DOHH2 (cell line): ENCODE measurements around the gene PLCG2.

Experiments used
- H3F3A ChIP-seq: fragments of 200-600 bp; sonication (generic), shearing (Covaris generic); 2 replicates; pipeline ENCODE4 v1.6.0; 2016; ENCODE audit warnings: antibody characterized with exemption, mild to moderate bottlenecking; ENCODE audit not compliant: control insufficient read depth, insufficient read depth
- H3K27ac ChIP-seq: fragments of 200-600 bp; sonication (generic); 2 replicates; pipeline ENCODE4 v1.5.1; 2014; ENCODE audit warnings: low read depth, mild to moderate bottlenecking, low read length, moderate library complexity
- H3K27me3 ChIP-seq: fragments of 200-600 bp; sonication (generic); 2 replicates; pipeline ENCODE4 v1.6.1; 2014; ENCODE audit warnings: mild to moderate bottlenecking, low read length, mixed read lengths; ENCODE audit not compliant: control insufficient read depth
- H3K36me3 ChIP-seq: fragments of 200-600 bp; sonication (generic); 2 replicates; pipeline ENCODE4 v1.6.1; 2014; ENCODE audit warnings: mild to moderate bottlenecking, low read length, moderate library complexity, mixed read lengths; ENCODE audit not compliant: control insufficient read depth
- H3K4me1 ChIP-seq: fragments of 200-600 bp; sonication (generic); 2 replicates; pipeline ENCODE4 v1.6.1; 2014; ENCODE audit warnings: mild to moderate bottlenecking, low read length, mixed read lengths; ENCODE audit not compliant: control insufficient read depth
- H3K4me2 ChIP-seq: fragments of 200-600 bp; sonication (generic); 2 replicates; pipeline ENCODE4 v1.6.0; 2014; ENCODE audit warnings: mild to moderate bottlenecking, low read length, moderate library complexity
- H3K4me3 ChIP-seq: fragments of 200-600 bp; sonication (generic); 2 replicates; pipeline ENCODE4 v1.5.1; 2014; ENCODE audit warnings: mild to moderate bottlenecking, low read length, mixed read lengths
- H3K79me2 ChIP-seq: fragments of 200-600 bp; sonication (generic); 2 replicates; pipeline ENCODE4 v1.6.1; 2014; ENCODE audit warnings: mild to moderate bottlenecking, low read length, mixed read lengths; ENCODE audit not compliant: control insufficient read depth
- H3K9me2 ChIP-seq: fragments of 200-600 bp; sonication (generic); replicated peaks from 2 replicates; pipeline ENCODE4 v1.6.1; 2014; ENCODE audit warnings: mild to moderate bottlenecking, low read length, mixed read lengths; ENCODE audit not compliant: control insufficient read depth
- H3K9me3 ChIP-seq: fragments of 200-600 bp; sonication (generic); 2 replicates; pipeline ENCODE4 v1.6.1; 2014; ENCODE audit warnings: antibody characterized with exemption, low read length, mixed read lengths; ENCODE audit not compliant: control insufficient read depth, insufficient read depth
- H4K20me1 ChIP-seq: fragments of 200-600 bp; sonication (generic); 2 replicates; pipeline ENCODE4 v1.6.0; 2014; ENCODE audit warnings: low read depth, mild to moderate bottlenecking, antibody characterized with exemption, low read length, moderate library complexity; ENCODE audit not compliant: control insufficient read depth, insufficient read depth
- EZH2phosphoT487 ChIP-seq: fragments of 200-600 bp; sonication (generic); IDR thresholded peaks from 2 replicates; pipeline ENCODE4 v1.6.1; 2017; ENCODE audit warnings: borderline replicate concordance, mild to moderate bottlenecking, antibody characterized with exemption, low read length, moderate library complexity, mixed read lengths
- TF ChIP-seq, protein P1 (sequence below): fragments of 200-600 bp; sonication (generic); IDR thresholded peaks from one replicate; pipeline ENCODE4 v1.5.1; 2014; ENCODE audit warnings: antibody characterized with exemption, mild to moderate bottlenecking, low read depth, low read length; ENCODE audit not compliant: poor library complexity, severe bottlenecking

Gene PLCG2

GRCh38 chr16:81821436-81822128 lies 42.5 kb downstream of the PLCG2 start:
- Histone ChIP-seq H3F3A (peaks cover 73% of the 10 kb centered on the region), H3K9me2 (no peaks in the 10 kb centered on the region), H3K9me3 (no peaks in the 10 kb centered on the region), H3K4me1 (peaks cover 96% of the 10 kb centered on the region), H4K20me1 (no peaks in the 10 kb centered on the region), H3K27me3 (no peaks in the 10 kb centered on the region), H3K27ac (peak overlapping the region; percentile 100), H3K4me2 (peak overlapping the region; percentile 99), H3K4me3 (peak overlapping the region; percentile 77), H3K79me2 (peaks cover 85% of the 10 kb centered on the region), H3K36me3 (peaks cover 73% of the 10 kb centered on the region)
- no peak for TF ChIP-seq EZH2phosphoT487
- TF ChIP-seq, protein P1, sequence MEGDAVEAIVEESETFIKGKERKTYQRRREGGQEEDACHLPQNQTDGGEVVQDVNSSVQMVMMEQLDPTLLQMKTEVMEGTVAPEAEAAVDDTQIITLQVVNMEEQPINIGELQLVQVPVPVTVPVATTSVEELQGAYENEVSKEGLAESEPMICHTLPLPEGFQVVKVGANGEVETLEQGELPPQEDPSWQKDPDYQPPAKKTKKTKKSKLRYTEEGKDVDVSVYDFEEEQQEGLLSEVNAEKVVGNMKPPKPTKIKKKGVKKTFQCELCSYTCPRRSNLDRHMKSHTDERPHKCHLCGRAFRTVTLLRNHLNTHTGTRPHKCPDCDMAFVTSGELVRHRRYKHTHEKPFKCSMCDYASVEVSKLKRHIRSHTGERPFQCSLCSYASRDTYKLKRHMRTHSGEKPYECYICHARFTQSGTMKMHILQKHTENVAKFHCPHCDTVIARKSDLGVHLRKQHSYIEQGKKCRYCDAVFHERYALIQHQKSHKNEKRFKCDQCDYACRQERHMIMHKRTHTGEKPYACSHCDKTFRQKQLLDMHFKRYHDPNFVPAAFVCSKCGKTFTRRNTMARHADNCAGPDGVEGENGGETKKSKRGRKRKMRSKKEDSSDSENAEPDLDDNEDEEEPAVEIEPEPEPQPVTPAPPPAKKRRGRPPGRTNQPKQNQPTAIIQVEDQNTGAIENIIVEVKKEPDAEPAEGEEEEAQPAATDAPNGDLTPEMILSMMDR, result no peak

- peaks cover 71% of the 10 kb centered on the region for H3F3A ChIP-seq
- H3K4me2 ChIP-seq, result peak overlapping the region; percentile 99
- peak overlapping the region; percentile 100 for H3K27ac ChIP-seq
- no peak for TF ChIP-seq EZH2phosphoT487
- TF ChIP-seq, protein P1, result no peak
- peak overlapping the region; percentile 77 for H3K4me3 ChIP-seq
- peaks cover 79% of the 10 kb centered on the region for H3K79me2 ChIP-seq
- no peaks in the 10 kb centered on the region for H3K27me3 ChIP-seq
- H3K36me3 ChIP-seq, result peaks cover 74% of the 10 kb centered on the region
- no peaks in the 10 kb centered on the region for H4K20me1 ChIP-seq
- H3K9me2 ChIP-seq, result no peaks in the 10 kb centered on the region
- peaks cover 95% of the 10 kb centered on the region for H3K4me1 ChIP-seq
- H3K9me3 ChIP-seq, result no peaks in the 10 kb centered on the region
These were observed 44.0 kb downstream of the PLCG2 start for GRCh38 chr16:81823111-81823510.

- Histone ChIP-seq H3K4me2 (peak overlapping the region; percentile 99), H3K4me1 (peaks cover 95% of the 10 kb centered on the region), H3K27me3 (no peaks in the 10 kb centered on the region), H3K27ac (peak overlapping the region; percentile 100), H3K9me3 (no peaks in the 10 kb centered on the region), H3K9me2 (no peaks in the 10 kb centered on the region), H3K36me3 (peaks cover 72% of the 10 kb centered on the region), H3K4me3 (peak overlapping the region; percentile 77), H3F3A (peaks cover 65% of the 10 kb centered on the region), H3K79me2 (peaks cover 78% of the 10 kb centered on the region), H4K20me1 (no peaks in the 10 kb centered on the region)
- TF ChIP-seq, protein P1, result no peak
- no peak for TF ChIP-seq EZH2phosphoT487
These were observed 44.6 kb downstream of the PLCG2 start for GRCh38 chr16:81823734-81824133.
